Hepatocyte (in vitro differentiated cells): ENCODE results near the gene SFXN4.

Experiments
- EZH2 ChIP-seq: fragments of 200-600 bp; sonication (generic); IDR thresholded peaks from 2 replicates; pipeline ENCODE4 v1.6.1; 2016; ENCODE audit warnings: antibody characterized with exemption, mild to moderate bottlenecking, borderline replicate concordance
- EZH2phosphoT487 ChIP-seq: fragments of 200-600 bp; sonication (generic); IDR thresholded peaks from one replicate; pipeline ENCODE4 v1.6.1; 2018; ENCODE audit warnings: antibody characterized with exemption, mild to moderate bottlenecking, low read depth, moderate library complexity; ENCODE audit not compliant: unreplicated experiment, severe bottlenecking
- TF ChIP-seq, protein P1 (sequence below): fragments of 200-600 bp; sonication (generic); IDR thresholded peaks from 2 replicates; pipeline ENCODE4 v1.5.1; 2016; ENCODE audit warnings: antibody characterized with exemption, mild to moderate bottlenecking; ENCODE audit not compliant: poor library complexity

DNA sequence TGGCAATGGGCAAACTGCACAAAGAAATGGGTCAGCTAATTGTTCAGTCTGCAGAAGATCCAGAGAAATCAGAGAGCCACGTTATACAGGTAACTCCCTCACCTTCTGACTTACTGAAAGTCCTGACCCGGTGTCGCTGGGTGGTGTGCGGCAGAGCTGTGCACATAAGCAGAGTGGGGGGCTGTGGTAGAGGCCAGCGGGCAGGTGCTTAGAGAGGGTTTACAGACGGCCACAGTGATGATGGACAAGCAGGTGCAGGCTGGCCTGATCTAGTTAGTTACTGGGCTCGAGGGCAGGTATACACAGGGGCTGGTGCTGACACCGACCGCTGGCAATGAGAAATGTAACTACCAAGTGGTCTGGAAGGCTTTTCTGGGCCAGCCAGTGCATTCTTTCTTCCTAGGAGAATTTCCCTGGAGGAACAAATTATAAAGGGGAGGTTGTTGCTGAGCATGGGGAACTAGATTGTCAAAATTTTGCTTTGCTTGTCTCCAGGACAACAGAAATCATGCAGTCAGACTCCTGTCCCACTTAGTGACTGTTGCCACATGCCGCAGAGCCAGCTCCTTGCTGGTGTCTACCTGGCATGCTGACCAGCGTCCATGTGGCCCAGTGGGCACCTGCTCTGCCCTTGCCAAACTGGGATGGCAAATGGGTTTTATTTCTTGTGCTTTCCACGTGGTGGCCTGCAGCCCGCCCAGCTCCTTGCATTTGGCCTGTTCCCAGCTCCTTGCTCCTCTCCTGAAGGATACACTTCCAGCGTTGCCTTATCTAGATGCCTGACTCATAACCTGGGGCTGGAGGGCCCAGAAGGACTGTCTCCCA, 32.8 kb downstream of the SFXN4 start:
- TF ChIP-seq, protein P1, sequence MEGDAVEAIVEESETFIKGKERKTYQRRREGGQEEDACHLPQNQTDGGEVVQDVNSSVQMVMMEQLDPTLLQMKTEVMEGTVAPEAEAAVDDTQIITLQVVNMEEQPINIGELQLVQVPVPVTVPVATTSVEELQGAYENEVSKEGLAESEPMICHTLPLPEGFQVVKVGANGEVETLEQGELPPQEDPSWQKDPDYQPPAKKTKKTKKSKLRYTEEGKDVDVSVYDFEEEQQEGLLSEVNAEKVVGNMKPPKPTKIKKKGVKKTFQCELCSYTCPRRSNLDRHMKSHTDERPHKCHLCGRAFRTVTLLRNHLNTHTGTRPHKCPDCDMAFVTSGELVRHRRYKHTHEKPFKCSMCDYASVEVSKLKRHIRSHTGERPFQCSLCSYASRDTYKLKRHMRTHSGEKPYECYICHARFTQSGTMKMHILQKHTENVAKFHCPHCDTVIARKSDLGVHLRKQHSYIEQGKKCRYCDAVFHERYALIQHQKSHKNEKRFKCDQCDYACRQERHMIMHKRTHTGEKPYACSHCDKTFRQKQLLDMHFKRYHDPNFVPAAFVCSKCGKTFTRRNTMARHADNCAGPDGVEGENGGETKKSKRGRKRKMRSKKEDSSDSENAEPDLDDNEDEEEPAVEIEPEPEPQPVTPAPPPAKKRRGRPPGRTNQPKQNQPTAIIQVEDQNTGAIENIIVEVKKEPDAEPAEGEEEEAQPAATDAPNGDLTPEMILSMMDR: no peak
- no peak for TF ChIP-seq EZH2
- no peak for TF ChIP-seq EZH2phosphoT487
